GM23248 (cell line): ENCODE data around the gene ZNF503. TPM values are rescaled to one million over a fixed set of nuclear protein-coding genes. Genes with fewer than 3 reads are reported as not detected.

Source experiments
- DNase-seq: peaks from one replicate; pipeline ENCODE4 v3.0.0-alpha.2; 2015
- H2AFZ ChIP-seq: fragments of 200-600 bp; sonication (generic); 2 replicates; pipeline ENCODE4 v1.6.1; 2016; ENCODE audit warnings: antibody characterized with exemption
- H3F3A ChIP-seq: fragments of 200-600 bp; sonication (generic); 2 replicates; pipeline ENCODE4 v1.6.1; 2016; ENCODE audit warnings: mild to moderate bottlenecking, antibody characterized with exemption, mixed run types; ENCODE audit not compliant: insufficient read depth
- H3K27ac ChIP-seq: fragments of 200-600 bp; sonication (generic); 2 replicates; pipeline ENCODE4 v1.5.1; 2016; ENCODE audit warnings: mild to moderate bottlenecking
- H3K27me3 ChIP-seq: fragments of 200-600 bp; sonication (generic); replicated peaks from 2 replicates; pipeline ENCODE4 v1.6.1; 2016; ENCODE audit warnings: mild to moderate bottlenecking; ENCODE audit not compliant: insufficient read depth
- H3K36me3 ChIP-seq: fragments of 200-600 bp; sonication (generic); 2 replicates; pipeline ENCODE4 v1.6.1; 2016; ENCODE audit warnings: low read depth, mild to moderate bottlenecking
- H3K4me1 ChIP-seq: fragments of 200-600 bp; sonication (generic); 2 replicates; pipeline ENCODE4 v1.6.1; 2016; ENCODE audit warnings: mild to moderate bottlenecking; ENCODE audit not compliant: insufficient read depth
- H3K4me2 ChIP-seq: fragments of 200-600 bp; sonication (generic); one replicate; pipeline ENCODE4 v1.6.1; 2016; ENCODE audit warnings: mild to moderate bottlenecking; ENCODE audit not compliant: unreplicated experiment
- H3K4me3 ChIP-seq: fragments of 200-600 bp; sonication (generic); 2 replicates; pipeline ENCODE4 v1.5.1; 2016; ENCODE audit warnings: mild to moderate bottlenecking
- H3K79me2 ChIP-seq: fragments of 200-600 bp; sonication (generic); 2 replicates; pipeline ENCODE4 v1.6.1; 2016; ENCODE audit warnings: mild to moderate bottlenecking; ENCODE audit not compliant: insufficient read depth
- H3K9ac ChIP-seq: fragments of 200-600 bp; sonication (generic); 2 replicates; pipeline ENCODE4 v1.6.1; 2016; ENCODE audit warnings: mild to moderate bottlenecking
- H3K9me2 ChIP-seq: fragments of 200-600 bp; sonication (generic); 2 replicates; pipeline ENCODE4 v1.6.1; 2016; ENCODE audit warnings: mixed run types, mild to moderate bottlenecking, moderate library complexity; ENCODE audit not compliant: insufficient read depth
- H3K9me3 ChIP-seq: fragments of 200-600 bp; sonication (generic); one replicate; pipeline ENCODE4 v1.6.1; 2017; ENCODE audit warnings: low read depth
- H4K20me1 ChIP-seq: fragments of 200-600 bp; sonication (generic); 2 replicates; pipeline ENCODE4 v1.6.0; 2016; ENCODE audit not compliant: insufficient read depth
- EZH2 ChIP-seq: fragments of 200-600 bp; sonication (generic); IDR thresholded peaks from 2 replicates; pipeline ENCODE4 v1.6.1; 2018; ENCODE audit warnings: antibody characterized with exemption, mild to moderate bottlenecking; ENCODE audit not compliant: insufficient read depth, poor library complexity, severe bottlenecking
- EZH2phosphoT487 ChIP-seq: fragments of 200-600 bp; sonication (generic); IDR thresholded peaks from 2 replicates; pipeline ENCODE4 v1.6.1; 2018; ENCODE audit warnings: antibody characterized with exemption, moderate library complexity, mild to moderate bottlenecking, low read depth; ENCODE audit not compliant: insufficient read depth
- WGBS, 2 experiments: methylation state at CpG; one replicate each; pipeline ENCODE4 v1.1.6; 2015 to 2017; ENCODE audit warnings: low lambda C conversion rate in 2 of 2, low coverage in 1 of 2; ENCODE audit errors: missing lambda C conversion rate in 2 of 2; 5-methylcytosine and 5-hydroxymethylcytosine counted together
- in situ Hi-C: fragments of 300-500 bp; cut with MboI; formaldehyde crosslinking; loops from 2 replicates; pipeline ENCODE4 v1.15.0; 2020
- polyA plus RNA-seq: library from polyadenylated mRNA; unstranded; fragments of >200 nt; fragmentation: Nextera tagmentation; extraction: Ambion mirVana; gene quantifications from 2 replicates; pipeline ENCODE4 v1.2.1, GENCODE V29; 2016
- total RNA-seq: library from RNA; depleted of rRNA; stranded (reverse); fragments of >200 nt; shearing (Covaris generic); gene quantifications from 2 replicates; pipeline ENCODE4 v1.2.3, GENCODE V29; 2014

Gene ZNF503
- total and polyA plus RNA-seq, 2 experiments from 2014 or later, result 15.4 to 17.5 TPM

GRCh38 chr10:75390178-75390577 lies 11.4 kb downstream of the ZNF503 start:
- Histone ChIP-seq H3K9me2 (no peaks in the 10 kb centered on the region), H3K36me3 (no peaks in the 10 kb centered on the region), H3K9me3 (no peaks in the 10 kb centered on the region), H4K20me1 (no peaks in the 10 kb centered on the region), H3K79me2 (peaks cover 5% of the 10 kb centered on the region; the same call in 1 of the 2 replicates), H3K4me3 (no peak overlapping the region), H2AFZ (no peak overlapping the region), H3K27me3 (no peaks in the 10 kb centered on the region), H3K4me1 (0 out of 2 replicates have a peak, but pooled peaks cover 3% of the 10 kb centered on the region), H3F3A (no peaks in the 10 kb centered on the region), H3K27ac (no peak overlapping the region), H3K9ac (no peak overlapping the region), H3K4me2 (no peak overlapping the region)
- TF ChIP-seq EZH2 (no peak), EZH2phosphoT487 (no peak)
- DNase-seq, result no peak
- in situ Hi-C loops, result loop anchor here (10.0 to 25.0 kb wide), 4 partner anchors 915 to 1722 kb away; no protein-coding TSS in a partner anchor

- no peaks in the 10 kb centered on the region for H3K36me3 ChIP-seq
- no peaks in the 10 kb centered on the region for H3K27me3 ChIP-seq
- no peaks in the 10 kb centered on the region for H3K4me1 ChIP-seq
- H4K20me1 ChIP-seq, result no peaks in the 10 kb centered on the region
- no peaks in the 10 kb centered on the region for H3F3A ChIP-seq
- in situ Hi-C loops, result loop anchor here (25.0 kb wide), 2 partner anchors 1599 to 1724 kb away; no protein-coding TSS in a partner anchor
- no peaks in the 10 kb centered on the region for H3K9me2 ChIP-seq
- H3K4me2 ChIP-seq, result no peak overlapping the region
- H3K9ac ChIP-seq, result no peak overlapping the region
- H3K27ac ChIP-seq, result no peak overlapping the region
- WGBS, 2 experiments, result 89 to 96% methylated on average over 3 of the region's 3 CpGs
- no peak overlapping the region for H3K4me3 ChIP-seq
- no peak overlapping the region for H2AFZ ChIP-seq
- H3K9me3 ChIP-seq, result no peaks in the 10 kb centered on the region
- H3K79me2 ChIP-seq, result no peaks in the 10 kb centered on the region
- TF ChIP-seq EZH2phosphoT487, result no peak
- TF ChIP-seq EZH2, result no peak
- DNase-seq, result no peak
Measured at GRCh38 chr10:75388082-75388481, 13.5 kb downstream of the ZNF503 start.

GRCh38 chr10:75386128-75386527 lies 15.4 kb downstream of the ZNF503 start:
- Histone ChIP-seq H3K9me3 (no peaks in the 10 kb centered on the region), H3K27me3 (no peaks in the 10 kb centered on the region), H4K20me1 (no peaks in the 10 kb centered on the region), H3K9me2 (no peaks in the 10 kb centered on the region), H3K9ac (no peak overlapping the region), H3K36me3 (no peaks in the 10 kb centered on the region), H3F3A (no peaks in the 10 kb centered on the region), H3K27ac (no peak overlapping the region), H3K4me3 (no peak overlapping the region), H2AFZ (no peak overlapping the region), H3K79me2 (no peaks in the 10 kb centered on the region), H3K4me2 (no peak overlapping the region), H3K4me1 (no peaks in the 10 kb centered on the region)
- in situ Hi-C loops, result loop anchor here (25.0 kb wide), 2 partner anchors 1601 to 1726 kb away; no protein-coding TSS in a partner anchor
- whole genome bisulfite sequencing, 2 experiments, result 80 to 84% methylated on average over 3 of the region's 3 CpGs
- no peak for TF ChIP-seq EZH2phosphoT487
- TF ChIP-seq EZH2, result no peak
- no peak for DNase-seq

- H4K20me1 ChIP-seq, result no peaks in the 10 kb centered on the region
- no peaks in the 10 kb centered on the region for H3K9me3 ChIP-seq
- no peak overlapping the region for H3K4me2 ChIP-seq
- in situ Hi-C loops, result loop anchor here (25.0 kb wide), 2 partner anchors 1607 to 1732 kb away; no protein-coding TSS in a partner anchor
- no peaks in the 10 kb centered on the region for H3K9me2 ChIP-seq
- TF ChIP-seq EZH2 (no peak), EZH2phosphoT487 (no peak)
- no peak overlapping the region for H3K4me3 ChIP-seq
- H3K79me2 ChIP-seq, result no peaks in the 10 kb centered on the region
- no peak overlapping the region for H2AFZ ChIP-seq
- no peaks in the 10 kb centered on the region for H3K27me3 ChIP-seq
- WGBS, 2 experiments, result 71 to 79% methylated on average over 5 to 6 of the region's 6 CpGs
- no peaks in the 10 kb centered on the region for H3K36me3 ChIP-seq
- DNase-seq, result no peak
- H3F3A ChIP-seq, result no peaks in the 10 kb centered on the region
- no peak overlapping the region for H3K27ac ChIP-seq
- H3K4me1 ChIP-seq, result no peaks in the 10 kb centered on the region
- H3K9ac ChIP-seq, result no peak overlapping the region
Measured at GRCh38 chr10:75379817-75380216, 21.7 kb downstream of the ZNF503 start.
